HL-60 (cell line): ENCODE data around the gene PRKCD.

Experiments used
- DNase-seq, 2 experiments: peaks; one replicate each; pipeline ENCODE4 v3.0.0-alpha.2; 2010 to 2020; ENCODE audit warnings: low read depth in 1 of 2, low spot score in 1 of 2
- H3K27ac ChIP-seq: fragments of 250-450 bp; sonication (Bioruptor Pico); replicated peaks from 2 replicates; pipeline ENCODE4 v1.5.1; 2020; ENCODE audit warnings: mild to moderate bottlenecking, moderate library complexity
- H3K27me3 ChIP-seq: fragments of 250-450 bp; sonication (Bioruptor Pico); 2 replicates; pipeline ENCODE4 v1.5.1; 2021; ENCODE audit warnings: mild to moderate bottlenecking, moderate library complexity; ENCODE audit not compliant: insufficient read depth, poor library complexity, severe bottlenecking
- H3K4me3 ChIP-seq: replicated peaks from 2 replicates; pipeline ENCODE4 v1.5.1; 2011; ENCODE audit warnings: mild to moderate bottlenecking, control low read depth, low read length; ENCODE audit not compliant: insufficient read depth
- CTCF ChIP-seq: IDR thresholded peaks from one replicate; pipeline ENCODE4 v1.5.1; 2011; ENCODE audit warnings: low read length, control low read depth, inconsistent platforms; ENCODE audit not compliant: insufficient read depth
- GABPA ChIP-seq: IDR thresholded peaks from 2 replicates; pipeline ENCODE4 v1.6.1; 2012; ENCODE audit warnings: low read depth
- POLR2AphosphoS5 ChIP-seq: IDR thresholded peaks from 2 replicates; pipeline ENCODE4 v1.6.1; 2012; ENCODE audit warnings: low read depth
- REST ChIP-seq: IDR thresholded peaks from 2 replicates; pipeline ENCODE4 v1.6.1; 2012; ENCODE audit warnings: low read depth; ENCODE audit not compliant: insufficient replicate concordance
- SPI1 ChIP-seq: IDR thresholded peaks from 2 replicates; pipeline ENCODE4 v1.6.1; 2012; ENCODE audit warnings: low read depth, mild to moderate bottlenecking, borderline replicate concordance

Gene PRKCD

GRCh38 chr3:53122255-53122932, 38.6 kb upstream of the PRKCD start:
- no peak overlapping the region for H3K4me3 ChIP-seq
- H3K27ac ChIP-seq, result peak overlapping the region; percentile 53
- DNase-seq, result no peak
- H3K27me3 ChIP-seq, result no peaks in the 10 kb centered on the region
- TF ChIP-seq GABPA (no peak), POLR2AphosphoS5 (no peak), REST (no peak), SPI1 (no peak), CTCF (no peak)

- H3K4me3 ChIP-seq, result no peak overlapping the region
- peak; percentile 69 to 95 for DNase-seq
- no peaks in the 10 kb centered on the region for H3K27me3 ChIP-seq
- peak; percentile 60; the same call in 1 of the 2 replicates for TF ChIP-seq POLR2AphosphoS5
- peak; percentile 28 for TF ChIP-seq REST
- no peak for TF ChIP-seq CTCF
- peak; percentile 9; the same call in 1 of the 2 replicates for TF ChIP-seq SPI1
- TF ChIP-seq GABPA, result no peak
- peak overlapping the region; percentile 61 for H3K27ac ChIP-seq
Measured at GRCh38 chr3:53122933-53123305, 38.1 kb upstream of the PRKCD start.

- H3K4me3 ChIP-seq, result no peak overlapping the region
- H3K27me3 ChIP-seq, result no peaks in the 10 kb centered on the region
- peak overlapping the region; percentile 61 for H3K27ac ChIP-seq
- no peak for DNase-seq
- no peak for TF ChIP-seq GABPA
- TF ChIP-seq CTCF, result no peak
- TF ChIP-seq POLR2AphosphoS5, result no peak
- no peak for TF ChIP-seq SPI1
- no peak for TF ChIP-seq REST
Measured at GRCh38 chr3:53123510-53123909, 37.5 kb upstream of the PRKCD start.
